KOPT-K1 (cell line): ENCODE results near the gene TAS2R60.

ENCODE experiments used
- H3K27ac ChIP-seq: fragments of 200-600 bp; sonication (generic); 2 replicates; pipeline ENCODE4 v1.5.1; 2016; ENCODE audit warnings: antibody characterized with exemption, mild to moderate bottlenecking, low read depth, low read length; ENCODE audit not compliant: poor library complexity, severe bottlenecking
- H3K36me3 ChIP-seq: fragments of 200-600 bp; sonication (generic); 2 replicates; pipeline ENCODE4 v1.5.1; 2017; ENCODE audit warnings: antibody characterized with exemption, mild to moderate bottlenecking, low read length, moderate library complexity; ENCODE audit not compliant: insufficient read depth
- H3K9me3 ChIP-seq: fragments of 200-600 bp; sonication (generic); 2 replicates; pipeline ENCODE4 v1.5.1; 2017; ENCODE audit warnings: antibody characterized with exemption, low read length, mild to moderate bottlenecking; ENCODE audit not compliant: insufficient read depth, poor library complexity, severe bottlenecking

The TAS2R60 gene

GRCh38 chr7:143492799-143493739 is 49.8 kb downstream of the TAS2R60 start:
- H3K9me3 ChIP-seq = no peaks in the 10 kb centered on the region
- no peaks in the 10 kb centered on the region for H3K36me3 ChIP-seq
- H3K27ac ChIP-seq = no peak overlapping the region

GRCh38 chr7:143493751-143494150 is 50.5 kb downstream of the TAS2R60 start:
- H3K36me3 ChIP-seq = no peaks in the 10 kb centered on the region
- H3K9me3 ChIP-seq = no peaks in the 10 kb centered on the region
- H3K27ac ChIP-seq = no peak overlapping the region
